Stimulated activated CD4-positive, alpha-beta T cell treated with anti-CD3 and anti-CD28 coated beads, Interleukin-15, amount 100 ng/mL, for 1 hour (primary cell): ENCODE results near the gene DVL1.
"Not testable (repeated sequence)": the region's sequence is repeated elsewhere in the genome, so short reads cannot be mapped to it uniquely, and the experiment has no call there.

Experiments used
- DNase-seq, 2 donors: peaks; one replicate each; pipeline ENCODE4 v3.0.0-alpha.2; 2020; ENCODE audit warnings: low read depth in 1 of 2, low spot score in 1 of 2

The DVL1 gene

GRCh38 chr1:1327291-1327690, 21.9 kb downstream of the DVL1 start:
- DNase-seq, result no peak

DNA sequence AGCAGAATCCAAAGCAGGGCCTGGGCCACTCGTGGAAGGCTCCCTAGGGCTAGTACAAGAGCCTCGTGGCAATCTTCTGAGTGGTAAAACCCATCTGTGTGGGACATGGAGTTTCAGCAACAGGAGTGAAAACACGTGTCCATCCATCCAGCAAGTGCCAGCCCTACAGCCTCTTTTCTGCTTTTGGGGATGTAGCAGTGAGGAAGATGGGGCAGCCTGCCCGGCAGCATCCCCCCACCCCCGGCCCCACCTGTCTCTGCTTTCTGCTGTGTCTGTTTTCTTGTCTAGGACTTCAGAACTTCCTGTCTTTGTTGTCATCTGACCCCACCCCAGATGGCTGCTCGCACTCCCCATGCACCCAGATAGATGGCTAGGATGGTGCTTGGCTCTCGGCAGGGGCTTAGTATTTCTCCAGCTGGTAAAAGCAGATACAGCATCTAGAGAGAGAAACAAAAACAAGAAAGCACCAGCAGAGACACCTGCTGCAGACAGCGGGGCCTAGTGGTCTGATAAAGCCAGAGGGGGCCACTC, 23.1 kb downstream of the DVL1 start:
- DNase-seq, result no peak

GRCh38 chr1:1325288-1326074, 23.7 kb downstream of the DVL1 start:
- no peak for DNase-seq

DNA sequence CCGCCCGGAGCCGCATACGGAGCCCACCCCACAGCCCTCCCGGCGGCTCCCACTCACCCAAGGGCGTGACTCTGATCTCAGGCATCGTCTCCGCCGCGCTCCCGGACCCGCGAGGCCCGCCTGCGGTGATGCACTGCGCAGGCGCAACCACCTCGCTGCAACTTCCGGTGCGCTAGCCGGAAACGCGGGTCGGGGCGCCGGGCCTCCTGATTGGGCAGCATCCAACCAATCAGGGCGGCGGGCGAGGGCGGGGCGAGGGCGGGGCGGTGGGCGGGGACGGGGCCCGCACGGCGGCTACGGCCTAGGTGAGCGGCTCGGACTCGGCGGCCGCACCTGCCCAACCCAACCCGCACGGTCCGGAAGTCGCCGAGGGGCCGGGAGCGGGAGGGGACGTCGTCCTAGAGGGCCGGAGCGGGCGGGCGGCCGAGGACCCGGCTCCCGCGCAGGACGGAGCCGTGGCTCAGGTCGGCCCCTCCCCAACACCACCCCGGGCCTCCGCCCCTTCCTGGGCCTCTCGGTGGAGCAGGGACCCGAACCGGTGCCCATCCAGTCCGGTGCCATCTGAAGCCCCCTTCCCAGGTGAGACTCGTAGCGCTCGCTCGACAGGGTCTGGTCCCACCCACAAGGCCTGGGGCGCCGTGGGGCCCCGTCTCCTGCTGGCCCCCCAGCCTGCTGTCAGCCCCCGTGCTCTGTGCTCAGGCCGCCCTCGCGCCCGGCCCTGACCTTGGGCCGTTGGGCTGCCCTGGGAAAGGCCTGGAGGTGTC, 24.5 kb downstream of the DVL1 start, which contains the start of the genes CPTP and INTS11:
CPTP (plus strand) TSS at position 279 of the 764 bp plus-strand sequence. CDS start 2,109 bp downstream, outside the sequence.
INTS11 (minus strand) TSS at position 137 of the 764 bp plus-strand sequence; CDS start at position 85, 52 bp downstream.
- DNase-seq, result peak; percentile 92 to 94

GRCh38 chr1:1324084-1324523, 25.1 kb downstream of the DVL1 start:
- no peak for DNase-seq

GRCh38 chr1:1322952-1323351, 26.3 kb downstream of the DVL1 start:
- no peak for DNase-seq

GRCh38 chr1:1322418-1322817, 26.8 kb downstream of the DVL1 start:
- no peak for DNase-seq

GRCh38 chr1:1321477-1321876, 27.7 kb downstream of the DVL1 start:
- DNase-seq, result no peak

GRCh38 chr1:1320666-1321448, 28.4 kb downstream of the DVL1 start:
- no peak for DNase-seq

GRCh38 chr1:1319646-1319941, 29.6 kb downstream of the DVL1 start:
- no peak for DNase-seq

- no peak for DNase-seq
Observed at GRCh38 chr1:1318777-1319645, 30.2 kb downstream of the DVL1 start.

DNA sequence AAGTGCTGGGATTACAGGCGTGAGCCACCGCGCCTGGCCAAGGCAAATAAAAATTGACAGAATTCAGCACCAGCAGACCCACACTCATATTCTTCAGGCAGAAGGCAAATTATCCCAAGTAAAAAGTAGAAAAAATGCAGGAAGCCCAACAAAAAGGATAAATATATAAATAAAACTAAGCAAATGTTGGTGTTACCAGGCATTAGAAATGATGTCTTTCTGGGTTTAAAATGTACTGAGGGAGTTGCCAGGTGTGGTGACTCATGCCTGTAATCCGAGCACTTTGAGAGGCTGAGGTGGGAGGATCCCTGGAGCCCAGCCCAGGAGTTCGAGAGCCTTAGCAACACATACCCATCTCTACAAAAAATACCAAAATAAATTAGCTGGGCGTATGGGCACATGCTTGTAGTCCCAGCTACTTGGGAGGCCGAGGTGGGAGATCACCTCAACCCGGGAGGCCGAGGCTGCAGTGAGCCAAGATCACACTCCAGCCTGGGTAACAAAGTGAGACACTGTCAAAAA, 31.0 kb downstream of the DVL1 start:
- no peak for DNase-seq

DNA sequence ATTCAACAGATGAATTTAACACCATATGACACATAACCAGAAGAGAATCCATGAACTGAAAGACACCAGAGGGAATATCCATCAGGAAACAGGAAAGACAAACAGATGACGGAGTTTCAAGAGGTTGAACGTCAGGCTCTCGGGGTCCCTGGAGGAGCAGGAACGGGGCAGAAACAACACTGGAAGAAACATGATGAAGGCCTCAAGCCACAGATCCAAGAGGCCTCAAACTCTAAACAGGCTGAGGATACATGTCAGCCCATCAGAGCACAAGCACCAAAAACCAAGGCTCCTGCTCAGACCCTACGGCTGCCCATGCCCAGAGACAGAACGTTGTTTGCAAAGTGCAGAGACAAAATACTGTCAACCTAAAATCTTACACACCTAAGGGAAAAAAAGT, 31.8 kb downstream of the DVL1 start:
- no peak for DNase-seq

DNA sequence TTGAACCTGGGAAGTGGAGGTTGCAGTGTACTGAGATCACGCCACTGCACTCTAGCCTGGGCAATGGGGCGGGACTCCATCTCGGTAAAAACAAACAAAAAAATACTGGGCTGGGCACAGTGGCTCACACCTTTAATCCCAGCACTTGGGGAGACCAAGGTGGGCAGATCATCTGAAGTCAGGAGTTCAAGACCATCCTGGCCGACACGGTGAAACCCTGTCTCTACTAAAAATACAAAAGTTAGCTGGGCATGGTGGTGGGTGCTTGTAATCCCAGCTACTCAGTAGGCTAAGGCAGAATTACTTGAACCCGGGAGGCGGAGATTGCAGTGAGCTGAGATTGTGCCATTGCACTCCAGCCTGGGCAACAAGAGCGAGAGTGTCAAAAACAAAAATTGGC, 33.0 kb downstream of the DVL1 start:
- not testable (repeated sequence) for DNase-seq

GRCh38 chr1:1315435-1315954, 33.7 kb downstream of the DVL1 start:
- no peak for DNase-seq

GRCh38 chr1:1314678-1315335, 34.4 kb downstream of the DVL1 start:
- no peak for DNase-seq

- no peak for DNase-seq
Observed at GRCh38 chr1:1314237-1314586, 35.0 kb downstream of the DVL1 start.

DNA sequence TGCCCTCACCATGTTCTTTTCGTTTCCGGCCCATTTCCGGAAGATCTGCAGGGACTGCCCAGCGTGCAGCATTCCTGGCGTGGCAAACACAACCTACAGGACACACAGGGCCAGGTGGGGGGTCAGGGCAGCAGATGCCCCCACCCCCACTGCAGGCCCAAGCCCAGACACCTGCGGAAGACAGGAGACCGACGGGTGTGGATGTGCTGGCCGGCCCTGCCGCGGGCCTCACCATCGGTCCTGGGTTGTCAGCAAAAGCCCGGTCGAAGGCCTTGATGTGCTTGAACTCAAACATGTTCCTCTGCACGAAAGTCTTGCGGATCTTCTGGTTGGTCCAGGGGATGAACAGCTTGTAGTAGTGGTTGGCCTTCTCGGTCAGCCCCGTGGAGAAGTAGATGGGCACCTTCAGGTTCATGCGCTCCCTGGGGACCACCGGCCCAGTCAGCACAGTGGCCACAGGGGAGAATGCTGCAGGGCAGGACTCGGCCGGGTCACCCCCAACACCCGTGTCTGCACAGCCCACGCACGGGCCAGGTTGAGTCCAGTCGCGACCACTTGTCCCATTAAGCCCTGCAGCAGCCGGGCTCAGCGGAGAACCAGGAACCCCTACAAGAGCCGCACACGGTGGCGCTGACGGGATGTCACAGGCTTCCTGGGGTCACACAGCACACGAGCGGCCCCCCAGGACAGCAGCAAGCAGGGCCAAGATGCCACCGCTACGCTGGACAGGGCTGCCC, 35.5 kb downstream of the DVL1 start:
- no peak for DNase-seq
